Mesothelial cell of epicardium (in vitro differentiated cells): ENCODE measurements around the gene TBXAS1. TPM values are rescaled to one million over a fixed set of nuclear protein-coding genes. Genes with fewer than 3 reads are reported as not detected.

Experiments
- DNase-seq, 2 experiments: peaks; one replicate each; pipeline ENCODE4 v3.0.0; 2021; ENCODE audit warnings: low spot score in 2 of 2; ENCODE audit not compliant: unreplicated experiment in 2 of 2
- H3K27ac Mint-ChIP-seq: 2 replicates; pipeline ENCODE4 v1.8.0; 2021; ENCODE audit warnings: mixed read lengths
- H3K27me3 Mint-ChIP-seq: 2 replicates; pipeline ENCODE4 v1.8.0; 2021; ENCODE audit warnings: low read depth, mixed read lengths
- H3K36me3 Mint-ChIP-seq: 2 replicates; pipeline ENCODE4 v1.8.0; 2021; ENCODE audit warnings: mixed read lengths
- H3K4me1 Mint-ChIP-seq: 2 replicates; pipeline ENCODE4 v1.8.0; 2021; ENCODE audit warnings: mixed read lengths
- H3K4me3 Mint-ChIP-seq: 2 replicates; pipeline ENCODE4 v1.8.0; 2021; ENCODE audit warnings: mild to moderate bottlenecking, moderate library complexity, mixed read lengths
- H3K9me3 Mint-ChIP-seq: 2 replicates; pipeline ENCODE4 v1.8.0; 2021; ENCODE audit warnings: mixed read lengths
- CTCF ChIP-seq: fragments of 200-600 bp; sonication (generic); IDR thresholded peaks from one replicate; pipeline ENCODE4 v1.5.0; 2021; ENCODE audit warnings: antibody characterized with exemption; ENCODE audit not compliant: unreplicated experiment
- total RNA-seq: library from RNA; stranded (reverse); gene quantifications from 3 replicates; pipeline ENCODE4 v1.2.1, GENCODE V29; 2021

TBXAS1 gene
- total RNA-seq, 1 donor from 2014 or later, result 3.1 TPM

- Mint-ChIP-seq H3K27ac (no peak overlapping the region), H3K27me3 (no peaks in the 10 kb centered on the region), H3K36me3 (no peaks in the 10 kb centered on the region), H3K9me3 (peaks cover 12% of the 10 kb centered on the region), H3K4me1 (peaks cover 12% of the 10 kb centered on the region), H3K4me3 (no peak overlapping the region)
- DNase-seq, result no peak
- TF ChIP-seq CTCF, result no peak
These were observed 60.3 kb downstream of the TBXAS1 start for GRCh38 chr7:139889186-139889871.

- H3K36me3 Mint-ChIP-seq, result no peaks in the 10 kb centered on the region
These were observed 64.4 kb downstream of the TBXAS1 start for GRCh38 chr7:139893461-139893860.

GRCh38 chr7:139893999-139894398 lies 64.9 kb downstream of the TBXAS1 start:
- Mint-ChIP-seq H3K27me3 (peaks cover 18% of the 10 kb centered on the region), H3K36me3 (no peaks in the 10 kb centered on the region), H3K4me3 (no peak overlapping the region), H3K9me3 (no peaks in the 10 kb centered on the region), H3K27ac (no peak overlapping the region), H3K4me1 (no peaks in the 10 kb centered on the region)
- DNase-seq, result no peak
- no peak for TF ChIP-seq CTCF

More at GRCh38 chr7:139893461-139893860, 64.4 kb downstream of the TBXAS1 start:
- H3K4me1 Mint-ChIP-seq, result peaks cover 3% of the 10 kb centered on the region
- DNase-seq, result no peak
- H3K27me3 Mint-ChIP-seq, result peaks cover 18% of the 10 kb centered on the region
- no peak overlapping the region for H3K27ac Mint-ChIP-seq
- peaks cover 4% of the 10 kb centered on the region for H3K9me3 Mint-ChIP-seq
- no peak for TF ChIP-seq CTCF
- no peak overlapping the region for H3K4me3 Mint-ChIP-seq

- TF ChIP-seq CTCF, result no peak
- Mint-ChIP-seq H3K4me3 (no peak overlapping the region), H3K27me3 (peaks cover 18% of the 10 kb centered on the region), H3K27ac (no peak overlapping the region), H3K9me3 (no peaks in the 10 kb centered on the region), H3K36me3 (no peaks in the 10 kb centered on the region), H3K4me1 (no peaks in the 10 kb centered on the region)
- no peak for DNase-seq
These were observed 66.2 kb downstream of the TBXAS1 start for GRCh38 chr7:139895141-139895829.

GRCh38 chr7:139896288-139896687 lies 67.2 kb downstream of the TBXAS1 start:
- no peak for DNase-seq
- no peak overlapping the region for H3K27ac Mint-ChIP-seq
- H3K4me1 Mint-ChIP-seq, result no peaks in the 10 kb centered on the region
- no peaks in the 10 kb centered on the region for H3K36me3 Mint-ChIP-seq
- H3K4me3 Mint-ChIP-seq, result no peak overlapping the region
- no peaks in the 10 kb centered on the region for H3K9me3 Mint-ChIP-seq
- H3K27me3 Mint-ChIP-seq, result peaks cover 18% of the 10 kb centered on the region
- no peak for TF ChIP-seq CTCF
